GM20000 (cell line): ENCODE measurements around the gene CCT2.

Experiments
- DNase-seq: peaks from one replicate; pipeline ENCODE4 v3.0.0; 2012; ENCODE audit warnings: low spot score
- TF ChIP-seq, protein P1 (sequence below): IDR thresholded peaks from 2 replicates; pipeline ENCODE4 v1.5.1; 2012; ENCODE audit warnings: mild to moderate bottlenecking, control low read depth; ENCODE audit errors: extremely low read depth, missing control alignments

The CCT2 gene

DNA sequence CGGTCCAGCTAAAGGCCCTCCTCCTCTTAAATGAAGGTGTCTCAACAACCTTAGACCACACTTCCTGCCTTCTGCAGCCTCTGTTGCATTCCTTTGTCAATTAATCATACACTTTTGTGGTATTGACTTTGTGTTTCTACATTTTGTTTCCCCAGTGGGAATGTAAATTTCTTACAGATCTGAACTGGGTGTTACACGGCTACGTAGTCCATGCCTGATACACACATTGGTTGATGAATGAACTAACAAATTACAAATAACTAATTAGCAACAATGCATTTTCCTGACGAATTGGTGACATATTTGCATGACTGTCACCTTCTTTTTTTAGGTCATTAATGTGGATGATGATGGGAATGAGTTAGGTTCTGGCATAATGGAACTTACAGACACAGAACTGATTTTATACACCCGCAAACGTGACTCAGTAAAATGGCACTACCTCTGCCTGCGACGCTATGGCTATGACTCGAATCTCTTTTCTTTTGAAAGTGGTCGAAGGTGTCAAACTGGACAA is 15.2 kb upstream of the CCT2 start:
- TF ChIP-seq, protein P1, sequence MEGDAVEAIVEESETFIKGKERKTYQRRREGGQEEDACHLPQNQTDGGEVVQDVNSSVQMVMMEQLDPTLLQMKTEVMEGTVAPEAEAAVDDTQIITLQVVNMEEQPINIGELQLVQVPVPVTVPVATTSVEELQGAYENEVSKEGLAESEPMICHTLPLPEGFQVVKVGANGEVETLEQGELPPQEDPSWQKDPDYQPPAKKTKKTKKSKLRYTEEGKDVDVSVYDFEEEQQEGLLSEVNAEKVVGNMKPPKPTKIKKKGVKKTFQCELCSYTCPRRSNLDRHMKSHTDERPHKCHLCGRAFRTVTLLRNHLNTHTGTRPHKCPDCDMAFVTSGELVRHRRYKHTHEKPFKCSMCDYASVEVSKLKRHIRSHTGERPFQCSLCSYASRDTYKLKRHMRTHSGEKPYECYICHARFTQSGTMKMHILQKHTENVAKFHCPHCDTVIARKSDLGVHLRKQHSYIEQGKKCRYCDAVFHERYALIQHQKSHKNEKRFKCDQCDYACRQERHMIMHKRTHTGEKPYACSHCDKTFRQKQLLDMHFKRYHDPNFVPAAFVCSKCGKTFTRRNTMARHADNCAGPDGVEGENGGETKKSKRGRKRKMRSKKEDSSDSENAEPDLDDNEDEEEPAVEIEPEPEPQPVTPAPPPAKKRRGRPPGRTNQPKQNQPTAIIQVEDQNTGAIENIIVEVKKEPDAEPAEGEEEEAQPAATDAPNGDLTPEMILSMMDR, result no peak
- DNase-seq, result no peak

DNA sequence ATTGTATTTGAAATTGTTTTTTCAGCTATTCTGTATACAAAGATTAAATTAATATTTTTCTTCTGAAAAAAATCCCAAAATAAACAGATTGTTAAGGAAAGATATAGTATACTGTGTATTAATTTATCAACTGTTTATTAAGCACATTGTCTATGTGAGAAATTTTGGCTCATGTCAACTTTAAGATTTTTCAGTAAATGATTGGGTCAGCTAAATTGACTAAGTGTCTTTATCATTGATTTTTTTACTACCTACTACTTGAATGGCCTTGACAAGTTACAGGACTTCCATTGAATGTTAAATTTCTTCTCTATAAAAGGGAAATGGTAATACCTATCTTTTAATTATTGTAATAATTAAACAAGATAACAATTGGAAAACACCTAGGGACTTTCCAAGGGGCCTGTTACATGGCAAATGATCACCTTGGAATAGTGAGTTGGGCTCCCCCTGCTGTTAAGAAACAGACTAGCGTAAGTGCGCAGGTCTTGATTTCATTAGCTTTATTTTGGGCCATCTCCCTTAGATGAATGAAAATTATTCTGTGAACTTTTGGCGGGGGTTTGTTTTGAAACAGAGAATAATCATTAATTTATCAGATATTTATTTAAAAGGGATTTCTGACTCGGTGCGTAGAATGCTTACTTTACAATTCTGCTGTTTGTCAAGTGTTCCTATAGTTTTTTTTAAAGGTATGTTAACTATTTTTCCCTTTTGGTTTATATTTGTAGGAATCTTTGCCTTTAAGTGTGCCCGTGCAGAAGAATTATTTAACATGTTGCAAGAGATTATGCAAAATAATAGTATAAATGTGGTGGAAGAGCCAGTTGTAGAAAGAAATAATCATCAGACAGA is 14.5 kb upstream of the CCT2 start:
- TF ChIP-seq, protein P1, result peak; percentile 54
- DNase-seq, result peak; percentile 61

DNA sequence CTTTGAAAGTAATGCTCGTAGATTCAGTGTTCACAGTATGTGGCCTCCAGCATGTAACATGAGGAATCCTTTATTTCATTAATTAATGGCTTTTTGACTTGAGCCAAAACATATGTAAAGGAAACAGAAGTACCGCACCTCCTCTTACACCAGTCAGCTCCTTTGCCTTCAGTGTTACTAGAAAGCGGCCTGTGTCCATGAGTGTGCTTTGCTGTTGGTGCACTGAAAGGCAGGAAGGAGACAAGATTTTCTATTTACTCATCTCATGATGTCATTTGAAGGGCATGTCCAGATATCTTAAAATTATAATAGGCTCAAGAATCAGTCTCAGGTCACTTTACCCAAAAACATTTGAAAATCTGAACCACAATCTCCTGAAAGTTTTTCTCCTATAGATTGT is 9.9 kb upstream of the CCT2 start:
- TF ChIP-seq, protein P1, result no peak

DNA sequence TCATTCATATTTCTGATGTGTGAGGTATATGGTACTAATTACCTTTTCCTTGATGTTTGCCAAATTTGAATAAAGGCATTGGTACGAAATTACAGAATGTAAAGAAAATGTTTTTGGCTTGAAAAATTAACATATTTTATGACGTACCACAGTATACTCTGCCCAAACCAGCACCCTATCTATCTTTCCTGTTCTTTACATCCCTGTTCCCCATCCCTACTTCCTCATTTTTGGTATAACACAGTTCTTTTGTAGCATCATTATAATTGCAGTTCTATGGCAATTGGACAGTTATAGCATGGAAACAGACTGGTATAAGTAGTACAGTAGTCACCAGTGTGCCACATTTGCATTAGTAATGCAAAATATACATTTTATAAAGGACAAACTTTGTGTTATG is 7.0 kb upstream of the CCT2 start:
- TF ChIP-seq, protein P1, result no peak
- DNase-seq, result no peak

More for the DNA sequence above, 9.9 kb upstream of the CCT2 start:
- DNase-seq, result no peak

DNA sequence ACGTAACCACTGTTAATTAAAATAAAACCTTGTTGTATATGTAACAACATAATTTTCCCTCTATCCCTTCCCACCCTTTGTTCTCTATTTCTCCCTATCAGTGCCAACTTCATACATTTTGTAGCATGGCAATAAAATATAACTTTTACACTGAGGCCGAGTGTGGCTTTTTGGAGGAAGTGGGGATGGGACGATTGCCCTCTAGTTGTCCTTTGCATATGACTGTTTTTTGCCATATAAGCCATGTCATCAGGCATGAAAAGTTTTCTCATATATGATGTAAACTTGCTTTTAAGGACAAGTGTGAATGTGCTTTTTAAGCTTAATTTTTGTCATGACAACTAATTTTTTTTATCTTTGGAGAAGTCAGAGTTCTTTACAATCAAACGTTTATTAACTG is 6.2 kb upstream of the CCT2 start:
- no peak for DNase-seq
- TF ChIP-seq, protein P1, result no peak

DNA sequence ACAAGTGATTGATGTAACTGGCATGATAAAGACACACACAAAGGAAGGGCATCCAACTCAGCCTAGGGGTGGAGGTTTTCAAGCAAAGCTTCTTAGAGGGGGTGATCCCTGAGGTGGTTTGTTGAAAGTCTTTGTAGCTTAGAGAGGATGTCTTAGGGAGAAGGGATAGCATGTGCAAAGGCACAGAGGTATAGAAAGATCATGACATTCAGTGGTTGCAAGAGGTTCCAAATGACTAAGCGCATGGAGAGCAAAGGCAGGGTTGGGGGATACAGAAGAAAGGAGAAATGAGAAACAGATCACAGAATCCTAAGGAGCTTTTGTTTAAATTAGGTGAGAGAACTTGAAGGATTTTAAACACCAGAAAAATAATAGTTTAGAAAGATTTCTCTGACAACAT is 5.2 kb upstream of the CCT2 start:
- TF ChIP-seq, protein P1, result no peak
- no peak for DNase-seq

DNA sequence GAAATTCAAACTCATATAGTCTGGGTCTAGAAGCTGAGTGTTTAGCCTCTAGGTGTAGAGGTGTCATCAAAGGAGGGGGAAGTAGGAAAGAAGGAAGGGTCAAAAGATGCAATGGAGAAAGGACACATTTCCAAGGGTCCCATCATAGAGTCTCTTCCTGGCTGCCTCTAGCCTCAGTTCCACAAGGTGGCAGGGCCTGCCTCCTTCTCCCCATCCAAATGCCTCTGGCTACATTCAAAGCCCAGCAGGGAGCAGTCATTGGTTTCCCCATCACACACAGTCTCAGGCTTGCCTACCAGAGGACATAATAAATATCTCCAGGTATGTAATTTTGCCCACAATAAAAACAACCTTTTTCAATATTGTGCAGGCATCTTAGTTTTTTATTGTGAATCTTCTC is 2.1 kb upstream of the CCT2 start:
- TF ChIP-seq, protein P1, result no peak
- no peak for DNase-seq
